NK-92 (cell line): ENCODE results near the gene IRX4.

ENCODE experiments used
- DNase-seq: peaks from one replicate; lab custom pipeline; 2025; ENCODE audit not compliant: unreplicated experiment; lab: John Stamatoyannopoulos, UW

Gene IRX4

DNA sequence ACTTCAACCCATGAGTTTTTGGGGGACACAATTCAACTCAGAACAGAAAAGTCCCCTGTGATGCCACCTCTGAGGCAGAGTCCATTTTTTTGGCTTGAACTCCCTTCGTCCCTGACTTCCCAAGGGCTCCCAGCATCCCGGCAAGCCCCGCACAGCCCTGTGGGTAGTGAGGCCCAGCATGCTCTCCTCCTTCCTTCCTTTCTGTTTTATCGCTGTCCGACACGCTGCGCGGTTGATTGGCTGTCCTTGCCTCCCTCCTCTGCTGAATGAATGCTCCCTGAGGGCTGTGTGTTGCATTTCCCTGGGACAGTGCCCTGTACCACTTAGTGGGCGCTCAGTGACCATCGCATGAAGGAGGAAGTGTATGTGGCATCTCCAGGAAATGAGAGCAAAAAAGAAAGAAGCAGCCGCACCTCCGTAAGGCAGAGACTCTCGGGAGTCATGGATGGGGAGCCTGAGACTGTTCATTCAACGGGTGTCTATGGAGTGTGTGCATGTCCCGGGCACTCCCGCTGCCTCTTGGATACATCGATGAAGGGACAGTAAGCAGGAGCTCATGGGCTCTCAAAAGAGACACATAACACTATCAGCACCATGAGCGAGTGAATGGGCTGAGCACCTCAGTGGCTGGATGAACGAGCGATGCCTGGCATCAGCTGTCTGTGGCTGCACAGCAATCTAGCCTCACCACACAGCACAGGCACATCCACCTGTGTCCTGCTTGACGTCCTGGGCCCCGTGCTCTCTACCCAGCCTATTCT lies 10.1 kb upstream of the IRX4 start:
- no peak for DNase-seq

DNA sequence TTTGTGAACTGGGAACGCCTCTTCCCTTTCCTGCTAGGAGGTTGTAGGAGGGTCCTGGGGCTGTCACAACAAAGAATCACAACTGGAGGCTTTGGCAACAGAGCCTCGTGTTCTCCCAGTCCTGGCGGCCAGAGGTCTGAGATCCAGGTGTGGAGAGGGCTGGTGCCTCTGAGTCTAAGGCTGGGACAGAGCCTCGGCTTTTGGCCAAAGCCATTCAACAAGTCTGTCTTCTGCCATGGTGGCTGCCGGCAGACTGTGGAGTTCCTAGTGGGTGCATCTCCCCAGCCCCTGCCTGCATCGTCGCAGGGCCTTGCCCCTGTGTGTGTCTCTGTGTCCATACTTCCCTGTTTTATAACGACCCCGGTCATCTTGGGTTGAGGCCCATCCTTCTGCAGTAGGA lies 9.5 kb upstream of the IRX4 start:
- no peak for DNase-seq

DNA sequence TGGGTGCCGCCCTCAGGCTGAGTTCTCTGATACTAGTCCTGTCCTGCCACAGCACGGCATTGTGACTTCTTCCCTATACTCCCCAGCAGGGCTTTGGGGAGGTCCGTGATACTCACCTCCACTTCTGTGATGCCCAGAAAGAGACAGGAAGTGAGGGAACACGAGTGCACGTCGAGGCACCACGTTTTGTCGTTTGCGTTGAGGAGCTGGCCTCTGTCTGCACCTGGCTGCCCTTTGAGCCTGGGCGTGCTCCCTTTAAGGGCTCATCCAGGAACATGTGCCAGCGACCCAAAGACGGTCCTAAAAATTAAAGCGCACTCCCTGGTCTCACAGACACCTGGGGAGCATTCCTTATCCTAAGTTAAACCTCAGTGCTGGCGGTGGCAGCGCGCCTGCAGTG lies 8.7 kb upstream of the IRX4 start:
- DNase-seq = no peak

DNA sequence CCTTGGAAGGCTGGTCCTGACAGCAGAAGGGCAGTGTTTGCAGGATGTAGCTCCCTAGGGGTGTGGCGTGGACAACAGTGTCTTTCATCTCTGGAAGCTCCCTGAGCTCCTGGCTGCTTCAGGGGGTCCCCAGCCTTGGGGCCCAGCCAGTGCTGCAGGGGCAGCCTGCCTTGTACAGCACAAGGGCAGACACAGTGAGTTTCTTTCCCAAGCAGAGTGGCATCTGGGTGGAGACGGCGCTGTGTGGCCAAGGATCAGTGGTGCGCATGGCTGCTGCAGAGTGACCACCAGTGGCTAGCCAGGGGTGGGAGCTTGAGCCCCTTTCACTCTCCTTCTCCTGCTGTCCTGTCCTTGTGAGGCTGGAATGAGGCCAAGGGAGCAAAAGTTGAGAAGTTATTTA lies 7.6 kb upstream of the IRX4 start:
- DNase-seq = no peak

DNA sequence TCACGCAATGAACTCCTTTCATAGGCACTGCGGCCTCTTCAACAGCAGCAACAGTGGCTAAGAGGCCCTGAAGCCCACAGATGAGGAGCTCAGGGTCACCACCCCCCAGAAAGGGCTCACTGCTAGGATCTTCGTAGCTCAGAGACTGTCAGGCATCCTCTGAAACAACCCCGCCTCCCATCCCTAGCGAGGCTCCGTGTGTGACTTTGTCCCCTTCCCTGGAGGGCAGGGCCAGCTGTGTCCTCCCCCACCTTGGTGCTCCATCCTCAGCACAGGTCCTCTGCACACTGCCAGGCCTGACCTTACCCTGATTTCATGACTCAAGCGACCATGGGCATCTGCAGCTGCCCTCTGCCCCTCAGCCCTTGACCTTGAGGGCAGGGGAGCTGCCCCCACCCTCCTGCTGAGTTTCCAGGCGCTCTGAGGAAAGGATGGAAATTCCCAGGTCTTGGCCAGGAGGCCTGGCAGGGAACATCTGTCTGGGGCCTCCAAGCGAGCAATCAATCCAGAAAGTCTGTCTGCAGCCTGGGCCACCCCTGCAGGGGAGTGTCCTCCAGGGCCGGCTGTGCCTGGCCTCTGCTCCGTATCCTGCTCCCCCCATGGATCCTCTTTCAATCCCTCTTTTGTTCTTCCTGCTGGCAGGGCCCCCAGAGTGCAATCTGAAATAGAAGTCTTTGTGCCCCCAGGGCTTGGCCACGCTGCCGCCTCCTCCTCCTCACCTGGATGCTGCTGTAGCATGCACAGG lies 6.8 kb upstream of the IRX4 start:
- no peak for DNase-seq

DNA sequence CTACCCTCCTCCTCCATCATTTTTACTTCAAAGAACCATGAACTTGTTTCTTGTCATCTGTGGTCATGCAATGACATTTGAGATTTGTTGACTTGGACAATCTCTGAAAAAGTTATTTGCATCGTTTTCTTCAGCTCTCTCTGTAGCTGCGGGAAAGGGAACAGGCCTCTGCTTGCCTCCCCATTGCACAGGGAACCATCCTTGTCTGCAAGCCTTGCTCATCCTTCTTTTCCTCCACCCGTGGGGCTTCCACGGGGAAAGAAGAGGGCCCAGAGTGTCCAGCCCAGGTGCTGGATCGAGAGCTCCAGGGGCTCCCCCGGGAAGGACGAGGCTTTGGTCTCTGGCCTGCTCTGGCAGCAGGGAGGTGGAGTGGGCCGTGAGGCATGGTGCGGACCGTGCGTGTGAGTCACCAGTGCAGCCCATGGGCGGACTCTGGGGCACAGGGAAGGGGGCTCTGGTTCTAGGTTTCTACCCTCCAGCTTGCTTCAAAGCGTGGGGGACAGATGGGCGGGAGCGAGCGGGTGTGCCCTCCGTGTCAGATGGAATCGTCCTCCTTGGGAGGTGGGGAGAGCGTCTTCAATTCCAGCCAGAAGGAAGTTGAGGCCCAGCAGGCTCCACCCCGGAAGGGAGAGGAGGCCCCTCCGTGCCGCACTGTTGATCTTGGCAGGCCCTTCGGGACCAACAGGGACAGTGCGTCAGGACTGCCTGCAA lies 6.0 kb upstream of the IRX4 start:
- no peak for DNase-seq

DNA sequence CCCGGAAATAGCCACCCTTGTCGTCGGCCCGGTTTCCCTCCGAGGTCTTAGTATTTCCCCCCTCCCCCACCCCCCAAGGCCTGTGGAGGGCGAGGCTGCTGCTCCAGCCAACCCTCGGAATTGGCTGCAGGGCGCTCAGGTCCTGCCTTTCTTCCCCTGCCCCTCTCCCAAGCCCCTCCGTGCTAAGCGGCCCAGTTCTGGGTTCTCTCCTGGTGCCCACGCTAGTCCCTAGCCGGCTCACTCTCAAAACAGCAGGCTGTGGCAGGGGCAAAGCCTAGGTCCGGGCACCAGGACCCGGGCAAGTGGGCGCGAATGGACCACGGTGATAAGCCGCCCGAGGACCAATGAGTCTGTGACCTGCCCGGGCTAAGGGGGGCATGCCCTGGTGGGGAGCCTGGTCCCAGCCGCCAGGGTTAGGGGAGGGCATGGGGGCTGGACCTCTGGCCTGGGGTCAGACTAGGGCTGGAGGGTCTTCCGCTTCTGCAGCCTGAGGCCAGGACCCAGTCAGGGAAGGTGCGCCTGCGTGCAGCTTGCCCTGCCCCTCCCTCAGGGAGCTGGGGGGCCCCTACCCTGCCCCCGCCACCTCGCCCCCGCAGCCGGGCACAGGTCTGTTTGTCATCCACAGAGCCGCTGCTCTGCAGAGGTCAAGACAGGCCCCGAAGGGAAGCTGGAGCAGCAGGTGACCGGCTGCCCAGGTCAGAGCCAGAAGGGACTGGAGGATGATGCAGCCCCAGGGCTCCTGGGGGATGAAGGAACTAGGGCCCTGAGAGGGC lies 5.0 kb upstream of the IRX4 start:
- no peak for DNase-seq

DNA sequence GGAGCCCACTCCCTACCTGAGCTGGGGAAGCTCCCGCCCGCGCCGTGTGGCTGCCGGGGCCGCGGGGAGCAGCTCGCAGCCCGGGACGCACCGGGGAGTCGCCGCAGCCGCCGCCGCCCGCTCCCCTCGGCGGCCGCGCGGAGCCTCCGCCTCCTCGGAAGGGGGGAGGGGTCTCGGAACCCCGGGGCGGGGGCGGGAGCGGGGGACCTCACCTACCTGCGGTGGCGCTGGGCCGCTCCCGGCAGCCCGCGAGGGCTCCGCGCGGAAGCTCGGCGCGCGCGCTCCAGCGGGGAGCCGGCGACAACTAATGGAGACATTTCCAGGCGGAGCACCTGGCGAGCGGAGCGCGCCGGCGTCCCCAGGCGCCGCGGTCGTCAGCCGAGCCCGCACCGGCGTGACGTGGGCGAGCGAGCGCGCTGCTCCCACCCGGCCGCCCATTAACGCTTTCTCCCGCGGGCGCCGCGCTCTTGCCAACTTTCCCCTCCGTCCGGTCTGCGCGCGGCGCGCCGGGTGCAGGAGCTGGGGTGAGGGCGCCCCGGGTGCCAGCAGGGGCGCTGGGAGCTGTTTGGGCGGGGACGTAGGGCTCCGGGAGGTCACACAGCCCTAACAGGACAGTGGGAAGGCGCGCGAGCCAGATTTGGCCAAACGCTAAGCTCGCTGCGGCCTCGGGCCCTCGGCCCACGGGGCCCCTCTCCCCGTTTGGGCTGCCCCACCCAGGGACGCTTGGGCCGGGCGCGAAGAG lies 4.3 kb upstream of the IRX4 start:
- no peak for DNase-seq

DNA sequence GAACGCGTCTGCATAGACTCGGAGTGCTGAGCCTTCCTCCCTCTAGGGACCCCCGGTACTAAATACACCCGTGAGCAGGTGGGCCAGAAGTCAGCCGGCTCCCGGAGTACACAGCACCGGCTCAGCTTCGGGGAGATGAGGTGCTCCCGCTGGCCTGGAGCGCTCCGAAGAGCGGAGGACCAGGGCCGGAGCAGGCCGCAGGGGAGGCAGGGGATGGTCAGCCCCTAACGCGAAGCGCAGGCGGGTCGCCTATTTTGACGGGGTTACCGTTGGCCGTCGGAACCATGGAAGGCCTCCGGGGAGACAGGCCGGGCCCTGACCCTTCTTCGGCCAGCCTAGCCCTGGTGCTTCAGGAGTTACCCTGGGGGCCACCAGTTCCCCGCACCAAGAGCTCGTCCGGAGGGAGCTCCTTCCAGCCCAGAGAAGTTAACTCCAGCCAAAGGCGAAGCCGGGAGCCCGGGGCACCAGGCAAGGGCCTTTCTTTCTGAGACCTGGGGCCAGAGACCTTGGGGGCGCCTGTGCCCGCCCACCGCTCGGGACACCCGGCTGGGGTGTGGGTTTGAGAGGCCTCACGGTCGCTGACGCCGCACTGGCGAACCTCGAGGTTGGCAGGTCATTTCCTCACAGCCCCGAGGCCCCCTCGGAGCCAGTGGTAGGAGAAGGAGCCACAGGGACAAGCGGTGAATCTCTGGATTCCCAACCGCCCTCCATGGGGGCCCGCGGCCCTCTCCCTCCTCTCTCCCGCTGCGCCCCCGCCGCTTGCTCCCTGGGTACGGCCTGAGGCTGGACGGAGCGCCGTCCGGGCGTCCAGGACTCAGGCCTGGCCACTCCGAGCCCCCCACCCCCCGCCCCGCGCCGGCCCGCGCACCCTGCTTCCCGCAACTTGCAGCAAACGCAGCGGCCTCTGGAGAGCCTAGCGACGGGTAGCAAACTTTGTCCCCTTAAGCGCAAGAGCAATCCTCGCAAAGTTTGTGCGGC lies 3.4 kb upstream of the IRX4 start:
- DNase-seq = no peak

DNA sequence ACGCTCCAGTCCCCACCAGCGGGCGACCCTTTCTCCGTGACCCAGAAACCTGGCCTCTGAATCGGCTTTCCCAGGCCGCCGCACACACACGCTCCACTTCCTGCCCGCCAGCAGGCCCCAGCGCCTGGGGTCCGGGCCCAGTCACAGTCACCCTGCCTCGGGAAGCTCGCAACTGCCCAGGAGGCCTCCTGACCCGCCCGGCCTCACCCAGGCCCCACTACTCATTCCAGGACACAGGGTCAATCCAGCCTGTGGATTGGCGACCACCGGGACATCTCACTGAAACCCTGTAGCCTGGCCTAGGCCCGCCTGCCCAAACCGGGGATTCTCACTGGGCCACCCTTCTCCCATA lies 2.7 kb upstream of the IRX4 start:
- DNase-seq = no peak

DNA sequence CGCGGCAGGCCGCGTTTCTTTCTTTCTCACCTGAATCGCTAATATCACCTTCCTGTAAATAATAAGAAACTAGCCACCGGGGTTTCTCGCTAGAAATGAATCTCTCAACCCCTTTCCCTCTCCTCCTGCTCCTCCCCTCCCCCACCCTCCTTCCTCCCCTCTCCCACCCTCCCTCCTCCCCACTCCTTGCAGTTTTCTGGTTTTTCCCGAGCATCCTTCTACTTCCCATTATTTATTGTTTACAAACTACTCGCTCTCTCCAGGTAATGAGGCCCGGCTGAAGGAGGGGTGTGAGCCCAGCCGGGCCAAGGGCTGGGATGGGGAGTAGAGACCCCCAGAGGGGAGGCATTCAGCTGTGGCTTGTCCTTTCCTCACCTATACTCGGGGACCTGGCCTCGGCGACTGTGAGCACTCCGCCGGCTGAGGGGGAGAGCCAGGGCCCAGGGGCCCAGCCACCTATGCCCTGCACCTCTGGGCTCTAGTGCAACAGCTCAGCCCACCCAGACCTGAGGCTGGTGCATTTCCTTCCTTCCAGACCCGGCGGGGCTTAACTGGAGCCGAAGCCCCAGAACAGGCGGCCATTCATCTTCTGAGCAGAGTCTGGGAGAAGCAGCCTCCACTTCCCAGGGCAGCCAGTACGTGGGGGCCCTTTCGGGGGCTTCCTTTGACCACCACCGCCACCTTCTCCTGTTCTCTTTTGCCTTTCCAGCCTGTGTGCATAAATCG lies 2.1 kb upstream of the IRX4 start:
- no peak for DNase-seq

DNA sequence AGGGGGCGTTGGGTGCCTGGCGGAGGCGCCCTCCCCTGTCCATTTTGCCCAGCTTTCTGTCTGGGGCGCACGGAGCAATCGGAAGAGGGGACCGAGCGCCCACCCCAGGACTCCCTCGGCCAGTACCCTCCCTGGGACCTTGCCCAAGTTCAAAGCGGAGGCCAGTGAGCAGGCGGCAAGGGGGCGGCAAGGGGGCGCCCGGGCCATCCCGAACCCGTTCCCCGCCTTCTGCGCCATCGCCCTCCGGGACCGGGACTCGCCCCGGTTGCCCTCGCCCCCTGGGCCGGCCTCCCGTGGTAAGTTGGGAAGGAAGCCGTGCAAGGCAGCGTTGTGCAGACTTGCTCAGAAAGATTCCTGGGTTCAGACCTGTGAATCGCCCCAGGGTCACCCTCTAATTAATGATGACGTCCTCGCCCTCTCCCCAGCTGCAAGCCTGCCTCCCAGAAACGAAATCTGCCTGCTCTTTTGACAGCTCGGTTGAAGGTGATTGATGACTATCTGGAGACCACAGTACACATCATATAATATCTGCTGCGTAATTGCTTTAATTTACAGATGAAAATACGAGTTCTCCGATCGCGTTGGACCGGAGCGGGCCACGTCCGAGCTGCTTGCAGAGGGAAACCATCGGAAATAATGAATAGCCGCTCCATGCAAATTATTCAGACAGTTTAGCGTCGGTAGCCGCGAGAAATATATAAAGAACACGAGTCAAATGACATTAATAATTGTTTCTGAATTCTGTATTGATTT lies 1.4 kb upstream of the IRX4 start:
- no peak for DNase-seq

DNA sequence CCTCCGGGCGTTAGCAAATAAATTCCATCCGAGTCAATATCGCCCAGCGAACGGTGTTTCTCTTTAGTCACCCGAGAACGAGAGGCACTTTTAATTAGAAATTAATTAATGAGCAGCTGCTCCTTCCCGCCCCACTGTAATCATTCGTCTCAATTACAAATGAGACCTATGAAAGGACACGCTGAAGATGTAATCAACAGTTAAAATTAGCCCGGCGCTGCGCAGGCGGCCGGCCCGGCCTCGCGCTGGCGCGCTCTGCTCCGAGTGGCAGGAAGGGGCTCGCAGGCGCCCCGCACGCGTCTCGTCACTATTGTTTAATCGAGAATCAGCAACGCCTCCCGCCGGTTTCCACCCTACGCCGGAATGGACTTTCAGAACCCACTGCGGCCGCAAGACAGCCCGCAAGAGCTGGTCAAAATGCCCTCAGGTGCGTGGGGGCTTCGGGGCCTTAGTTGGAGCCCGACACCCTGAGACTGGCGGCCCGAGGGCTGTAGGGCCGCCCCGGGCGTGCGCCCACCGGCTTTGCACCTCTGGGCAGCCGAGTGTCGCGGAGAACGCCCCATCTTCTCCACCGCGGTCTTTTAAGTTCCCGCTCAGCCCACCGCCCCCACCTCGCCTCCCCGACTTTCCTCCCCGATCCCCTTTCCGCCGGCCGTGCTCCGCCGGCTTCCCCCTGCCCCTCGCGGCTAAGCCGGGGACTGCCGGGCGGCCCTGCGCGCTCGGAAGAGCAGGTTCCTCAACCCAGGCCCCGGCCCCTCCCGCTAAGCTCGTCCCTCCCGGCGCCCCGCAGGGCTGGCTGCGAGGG lies 597 bp upstream of the IRX4 start:
- DNase-seq = no peak

DNA sequence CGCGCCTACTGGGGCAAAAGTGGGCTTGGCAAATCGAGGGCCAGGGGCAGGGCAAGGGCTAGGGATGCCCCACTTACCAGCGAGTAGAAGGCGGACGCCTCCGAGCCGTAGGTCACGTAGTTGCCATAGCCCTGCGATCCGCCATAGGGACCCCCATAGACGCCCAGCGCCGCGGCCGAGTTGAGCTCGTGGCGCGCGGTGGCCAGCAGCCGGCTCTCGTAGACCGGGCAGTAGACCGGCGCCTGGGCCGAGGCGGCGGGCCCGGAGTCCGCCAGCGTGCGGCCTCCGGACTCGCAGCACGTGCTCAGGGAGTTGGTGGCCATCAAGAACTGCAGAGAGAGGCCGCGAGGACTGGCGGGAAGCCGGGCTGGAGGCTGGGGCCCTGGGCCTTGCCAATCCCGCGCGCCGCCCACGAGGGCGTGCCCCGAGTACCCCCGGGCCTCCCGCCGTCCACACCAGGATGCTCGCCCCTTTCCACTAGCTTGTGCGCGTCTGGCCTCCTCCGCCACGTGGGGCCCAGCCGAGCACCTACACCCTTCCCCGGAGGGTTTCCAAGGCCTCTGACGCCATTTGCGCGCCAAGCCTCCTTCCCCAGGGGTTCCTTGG lies 891 bp downstream of the IRX4 start:
- DNase-seq = no peak

DNA sequence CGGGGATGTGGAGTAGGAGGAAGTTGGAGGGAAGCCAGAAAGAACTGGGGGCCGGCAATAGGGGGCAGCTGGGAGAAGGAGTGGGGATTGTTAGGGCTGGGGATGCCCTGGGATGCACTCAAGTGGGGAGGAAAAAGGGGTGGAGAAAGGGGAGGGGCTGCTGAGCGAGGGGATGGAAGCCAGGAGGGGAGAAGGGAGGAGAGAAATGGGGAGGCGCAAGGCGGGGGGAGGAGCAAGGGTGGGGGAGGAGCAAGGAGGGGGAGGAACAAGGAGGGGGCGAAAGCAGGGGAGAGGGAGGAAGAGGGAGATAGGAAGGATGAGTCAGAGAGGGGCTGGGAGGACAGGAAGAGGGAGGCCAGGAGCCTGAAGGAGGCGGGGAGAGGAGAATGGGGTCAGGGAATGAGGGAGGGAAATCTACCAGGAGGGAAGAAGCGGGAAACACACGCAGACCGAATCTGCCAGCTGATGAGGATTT lies 1.6 kb downstream of the IRX4 start:
- DNase-seq = no peak

DNA sequence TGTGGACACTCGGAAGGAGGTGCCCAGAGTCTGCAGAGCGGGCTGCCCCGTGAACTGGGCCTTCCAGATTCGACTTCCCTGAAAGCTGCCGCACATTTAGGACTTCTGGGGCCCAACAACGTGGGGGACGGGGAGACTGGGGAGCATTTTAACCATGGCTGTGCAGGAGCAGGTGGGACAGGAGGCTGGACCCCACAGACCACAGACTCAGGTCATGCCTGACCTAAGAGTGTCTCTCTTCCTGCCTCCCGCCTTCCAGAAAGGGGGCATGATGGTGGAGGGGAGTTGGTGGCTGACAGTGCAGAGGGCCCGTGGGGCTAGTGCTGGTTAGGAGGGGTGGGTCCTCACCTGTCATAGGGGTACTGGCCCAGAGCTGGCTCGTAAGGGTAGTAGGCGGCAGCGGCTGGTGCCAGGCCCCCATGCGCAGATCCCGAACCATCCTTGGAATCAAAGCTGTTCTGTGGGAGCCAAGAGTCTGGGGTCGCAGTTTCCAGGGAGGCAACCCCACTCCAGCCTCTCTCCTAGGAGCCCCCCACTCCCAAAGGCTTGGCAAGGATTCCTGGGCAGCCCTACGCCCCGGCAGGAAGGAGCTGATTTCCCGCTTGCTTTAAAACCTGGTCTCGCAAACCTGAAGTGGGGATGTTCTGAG lies 2.2 kb downstream of the IRX4 start:
- no peak for DNase-seq
